A673 (cell line): Measurements from ENCODE around the gene S100A14. TPM values are rescaled to one million over a fixed set of nuclear protein-coding genes. Genes with fewer than 3 reads are reported as not detected.

ENCODE experiments used
- BruUV-seq: library from RNA; stranded (reverse); fragments of 400-500 nt; replicated peaks from 2 replicates; lab custom pipeline; 2021; lab: Mats Ljungman, UMichigan
- CTCF ChIA-PET: fragments of 300-600 bp; sonication (Branson Sonifier 250); formaldehyde crosslinking; loops from one replicate; lab custom pipeline; 2022; ENCODE audit warnings: antibody characterized with exemption; lab: Charles Lee
- POLR2A ChIA-PET: fragments of 300-600 bp; sonication (Branson Sonifier 250); formaldehyde crosslinking; loops from one replicate; lab custom pipeline; 2022; ENCODE audit warnings: antibody characterized with exemption; ENCODE audit not compliant: low non-redundant PET; lab: Charles Lee
- DNase-seq: peaks from one replicate; pipeline ENCODE4 v3.0.0-alpha.2; 2015; ENCODE audit warnings: low spot score
- H3K27ac ChIP-seq: fragments of 200-600 bp; sonication (generic); 2 replicates; pipeline ENCODE4 v1.5.1; 2016; ENCODE audit warnings: mixed run types, low read depth, mild to moderate bottlenecking, mixed read lengths, antibody characterized with exemption, low read length; ENCODE audit not compliant: poor library complexity, severe bottlenecking
- H3K27me3 ChIP-seq: fragments of 200-600 bp; sonication (generic); replicated peaks from 2 replicates; pipeline ENCODE4 v1.6.1; 2017; ENCODE audit warnings: mixed run types, low read depth, mild to moderate bottlenecking, mixed read lengths, antibody characterized with exemption, low read length; ENCODE audit not compliant: insufficient read depth, poor library complexity
- H3K36me3 ChIP-seq: fragments of 200-600 bp; sonication (generic); 2 replicates; pipeline ENCODE4 v1.6.1; 2016; ENCODE audit warnings: mixed run types, mild to moderate bottlenecking, mixed read lengths, antibody characterized with exemption, low read length; ENCODE audit not compliant: insufficient read depth, poor library complexity, severe bottlenecking
- H3K4me1 ChIP-seq: fragments of 200-600 bp; sonication (generic); 2 replicates; pipeline ENCODE4 v1.6.1; 2017; ENCODE audit warnings: mixed run types, mild to moderate bottlenecking, mixed read lengths, antibody characterized with exemption, low read length; ENCODE audit not compliant: insufficient read depth, poor library complexity, severe bottlenecking
- H3K4me3 ChIP-seq: fragments of 200-600 bp; sonication (generic); 2 replicates; pipeline ENCODE4 v1.5.1; 2016; ENCODE audit warnings: low read depth, mixed run types, mild to moderate bottlenecking, mixed read lengths, low read length; ENCODE audit not compliant: poor library complexity, severe bottlenecking
- H3K9me3 ChIP-seq: fragments of 200-600 bp; sonication (generic); 2 replicates; pipeline ENCODE4 v1.6.1; 2016; ENCODE audit warnings: mixed run types, low read depth, mild to moderate bottlenecking, mixed read lengths, antibody characterized with exemption, low read length; ENCODE audit not compliant: poor library complexity, severe bottlenecking
- CTCF ChIP-seq: fragments of 300-800, 200-600 bp; sonication (generic); conservative IDR thresholded peaks from 2 replicates; pipeline ENCODE4 v1.5.1; 2017; ENCODE audit warnings: low read depth, mild to moderate bottlenecking, antibody characterized with exemption, low read length, moderate library complexity, mixed read lengths
- EZH2 ChIP-seq: fragments of 200-600 bp; sonication (generic); IDR thresholded peaks from 2 replicates; pipeline ENCODE4 v1.6.1; 2017; ENCODE audit warnings: borderline replicate concordance, low read depth, mild to moderate bottlenecking, mixed read lengths, antibody characterized with exemption, low read length; ENCODE audit not compliant: poor library complexity, severe bottlenecking
- intact Hi-C: fragments of 100-400 bp; cut with micrococcal nuclease; formaldehyde crosslinking; loops from one replicate; pipeline ENCODE4 v1.10.0; 2022; ENCODE audit not compliant: unreplicated experiment
- total RNA-seq: library from RNA; stranded (reverse); gene quantifications from 2 replicates; pipeline ENCODE4 v1.2.3, GENCODE V29; 2021

Gene S100A14
- total RNA-seq, 1 experiment from 2014 or later = not detected

GRCh38 chr1:153651771-153652170, 35.6 kb upstream of the S100A14 start:
- DNase-seq = no peak
- no peak overlapping the region for H3K27ac ChIP-seq
- intact Hi-C loops = no loop called here
- H3K9me3 ChIP-seq = no peaks in the 10 kb centered on the region
- no TSS peak for BruUV-seq
- ChIA-PET CTCF (no interaction called here), POLR2A (no interaction called here)
- no peaks in the 10 kb centered on the region for H3K4me1 ChIP-seq
- peaks cover 8% of the 10 kb centered on the region for H3K36me3 ChIP-seq
- no peak overlapping the region for H3K4me3 ChIP-seq
- H3K27me3 ChIP-seq = no peaks in the 10 kb centered on the region
- TF ChIP-seq EZH2 (no peak), CTCF (no peak)

- no peak for DNase-seq
- no peaks in the 10 kb centered on the region for H3K4me1 ChIP-seq
- intact Hi-C loops = no loop called here
- H3K36me3 ChIP-seq = peaks cover 27% of the 10 kb centered on the region
- no TSS peak for BruUV-seq
- H3K27me3 ChIP-seq = no peaks in the 10 kb centered on the region
- H3K9me3 ChIP-seq = no peaks in the 10 kb centered on the region
- H3K4me3 ChIP-seq = no peak overlapping the region
- CTCF ChIA-PET = no interaction called here
- no peak for TF ChIP-seq EZH2
- TF ChIP-seq CTCF = no peak
- H3K27ac ChIP-seq = no peak overlapping the region
- POLR2A ChIA-PET = no interaction called here
These were observed 33.7 kb upstream of the S100A14 start for GRCh38 chr1:153649863-153650235.

- Histone ChIP-seq H3K27ac (no peak overlapping the region), H3K4me1 (no peaks in the 10 kb centered on the region), H3K36me3 (peaks cover 32% of the 10 kb centered on the region), H3K9me3 (no peaks in the 10 kb centered on the region), H3K4me3 (no peak overlapping the region), H3K27me3 (no peaks in the 10 kb centered on the region)
- ChIA-PET POLR2A (no interaction called here), CTCF (no interaction called here)
- intact Hi-C loops = no loop called here
- TF ChIP-seq CTCF (no peak), EZH2 (no peak)
- BruUV-seq = no TSS peak
- DNase-seq = no peak
These were observed 33.2 kb upstream of the S100A14 start for GRCh38 chr1:153649137-153649862.
